Measurements from ENCODE around the gene SIAH3.

SIAH3 gene

DNA sequence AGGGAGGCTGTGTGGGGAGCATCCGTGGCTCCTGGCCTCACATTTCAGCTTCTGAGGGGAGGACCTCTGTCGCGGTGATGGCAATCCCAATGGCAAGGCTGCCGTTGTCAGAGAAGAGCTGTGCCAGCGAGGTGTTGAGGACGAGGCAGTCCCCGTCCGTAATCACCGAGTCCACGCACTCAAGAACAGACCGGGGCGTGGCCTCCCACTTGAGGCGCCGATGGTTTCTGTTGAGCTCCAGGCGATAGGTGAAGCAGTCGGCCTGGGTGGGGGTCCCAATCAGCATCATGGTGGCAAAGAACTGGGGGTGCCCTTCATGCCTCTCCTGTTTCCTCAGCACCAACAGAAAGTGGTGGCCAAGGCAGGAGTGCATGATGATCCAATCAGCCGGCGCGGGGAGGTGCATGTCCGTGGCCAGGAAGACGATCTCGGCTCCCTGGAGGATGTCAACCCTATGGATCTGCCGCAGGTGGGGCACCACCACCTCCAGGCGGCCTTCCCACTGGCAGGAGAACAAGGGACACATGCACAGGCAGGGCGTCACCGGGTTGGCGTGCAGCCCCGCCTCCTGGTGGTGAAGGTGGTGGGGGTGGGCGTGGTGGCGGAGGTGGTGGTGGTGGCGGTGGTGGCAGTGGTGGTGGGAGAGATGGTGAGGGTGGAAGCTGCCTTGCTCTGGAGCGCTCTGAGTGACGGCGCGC is 68.1 kb downstream of the SIAH3 start:
- Histone ChIP-seq H3K9ac (ENCODE audit: low read length) (no peak overlapping the region), H3K27me3 (ENCODE audit: insufficient read depth, low read length) (no peaks in the 10 kb centered on the region), H3K36me3 (ENCODE audit: insufficient read depth, low read length) (no peaks in the 10 kb centered on the region), H2AFZ (ENCODE audit: low read length) (no peak overlapping the region), H3K4me1 (ENCODE audit: insufficient read depth, low read length, severe bottlenecking) (no peaks in the 10 kb centered on the region), H3F3A (ENCODE audit: insufficient read depth, low read length) (no peaks in the 10 kb centered on the region), H3K9me2 (ENCODE audit: low read depth, low read length) (no peaks in the 10 kb centered on the region), H4K20me1 (ENCODE audit: insufficient read depth, low read length) (no peaks in the 10 kb centered on the region), H3K9me3 (ENCODE audit: low read length) (no peaks in the 10 kb centered on the region), H3K79me2 (ENCODE audit: insufficient read depth, low read length) (no peaks in the 10 kb centered on the region), H3K27ac (ENCODE audit: low read depth, low read length, poor library complexity, severe bottlenecking) (no peak overlapping the region), H3K4me3 (ENCODE audit: low read depth, low read length, poor library complexity, severe bottlenecking) (no peak overlapping the region), H3K4me2 (ENCODE audit: low read length) (no peak overlapping the region)
- no peak for TF ChIP-seq EZH2 (IDR thresholded peaks at IDR 0.05; ENCODE audit: borderline replicate concordance, low read length)
- TF ChIP-seq CTCF (IDR thresholded peaks at IDR 0.05; ENCODE audit: low read length) = no peak

DNA sequence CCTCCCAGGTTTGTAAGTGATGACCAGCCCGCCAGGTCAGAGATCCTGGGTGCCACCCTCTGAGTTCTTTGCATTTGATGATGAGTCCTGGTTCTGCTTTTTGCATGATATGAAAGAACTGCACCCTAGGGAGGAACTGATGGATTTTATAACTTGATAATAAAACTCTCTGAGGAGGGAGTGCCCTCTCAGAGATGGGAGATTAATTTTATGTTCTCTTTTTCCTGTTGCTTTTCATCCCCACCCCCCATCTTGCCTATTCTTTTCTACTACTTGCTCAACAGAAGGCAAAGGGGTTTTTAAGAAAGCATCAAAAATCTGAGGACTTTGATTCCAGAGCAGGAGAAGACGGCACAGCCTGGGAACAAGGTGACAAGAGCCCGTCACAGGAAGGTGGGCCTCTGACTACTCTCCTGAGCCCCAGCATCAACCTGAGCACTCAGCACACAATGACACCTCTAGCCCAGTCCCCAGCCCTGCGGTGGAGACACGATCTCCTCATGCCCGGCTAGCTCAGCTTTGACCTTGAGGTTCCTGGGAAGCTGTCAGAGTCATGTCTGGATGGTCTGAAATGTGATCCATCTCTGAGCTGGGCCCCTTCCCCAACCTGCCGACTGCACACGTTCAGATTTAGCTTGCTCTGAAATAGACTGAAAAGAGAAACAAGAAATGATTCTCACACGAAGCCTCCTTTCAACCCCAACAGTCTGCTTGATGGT is 69.1 kb downstream of the SIAH3 start:
- Histone ChIP-seq H3F3A (ENCODE audit: insufficient read depth, low read length) (no peaks in the 10 kb centered on the region), H3K9me2 (ENCODE audit: low read depth, low read length) (no peaks in the 10 kb centered on the region), H3K4me1 (ENCODE audit: insufficient read depth, low read length, severe bottlenecking) (no peaks in the 10 kb centered on the region), H3K27ac (ENCODE audit: low read depth, low read length, poor library complexity, severe bottlenecking) (no peak overlapping the region), H3K36me3 (ENCODE audit: insufficient read depth, low read length) (no peaks in the 10 kb centered on the region), H4K20me1 (ENCODE audit: insufficient read depth, low read length) (no peaks in the 10 kb centered on the region), H3K4me3 (ENCODE audit: low read depth, low read length, poor library complexity, severe bottlenecking) (no peak overlapping the region), H2AFZ (ENCODE audit: low read length) (no peak overlapping the region), H3K79me2 (ENCODE audit: insufficient read depth, low read length) (no peaks in the 10 kb centered on the region), H3K9me3 (ENCODE audit: low read length) (no peaks in the 10 kb centered on the region), H3K9ac (ENCODE audit: low read length) (no peak overlapping the region), H3K27me3 (ENCODE audit: insufficient read depth, low read length) (no peaks in the 10 kb centered on the region), H3K4me2 (ENCODE audit: low read length) (no peak overlapping the region)
- TF ChIP-seq EZH2 (IDR thresholded peaks at IDR 0.05; ENCODE audit: borderline replicate concordance, low read length) (no peak), CTCF (IDR thresholded peaks at IDR 0.05; ENCODE audit: low read length) (no peak)

DNA sequence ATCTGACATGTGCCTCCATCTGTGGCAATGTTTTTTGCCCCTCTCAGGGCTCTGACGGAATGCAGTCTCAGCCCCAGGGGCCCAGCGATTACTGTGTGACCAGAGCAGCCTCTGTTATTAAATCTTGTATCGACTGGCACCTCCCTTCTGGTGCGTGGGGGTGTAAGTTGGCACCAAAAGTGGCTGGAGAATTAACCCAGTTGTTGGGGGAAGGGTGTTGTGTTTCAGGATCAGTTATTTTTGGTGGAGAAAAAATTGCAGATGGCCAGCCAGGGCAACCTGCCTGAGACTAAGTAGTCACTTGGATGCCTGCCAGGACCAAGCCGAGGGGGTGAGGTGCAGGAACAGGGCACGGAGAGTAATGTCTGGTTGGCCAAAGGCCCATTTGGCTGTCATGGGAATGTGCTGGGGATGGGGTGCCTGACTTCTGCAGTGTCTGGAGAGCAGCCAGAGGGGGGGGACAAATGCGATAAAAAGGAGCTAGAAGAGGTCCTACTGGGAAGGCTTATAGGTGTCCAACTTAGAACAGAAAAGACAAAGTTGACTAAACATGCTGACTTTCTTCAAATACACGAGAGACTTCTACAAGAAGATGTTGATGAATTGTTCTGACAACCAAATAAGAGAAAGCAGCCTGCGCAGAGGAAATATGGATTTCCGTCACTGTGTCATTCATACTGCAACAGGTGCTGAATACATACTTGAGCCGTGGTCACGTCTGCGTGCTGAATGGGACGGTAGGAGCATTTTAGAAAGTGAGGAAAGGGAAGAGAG is 69.8 kb downstream of the SIAH3 start:
- TF ChIP-seq CTCF (IDR thresholded peaks at IDR 0.05; ENCODE audit: low read length) = no peak
- TF ChIP-seq EZH2 (IDR thresholded peaks at IDR 0.05; ENCODE audit: borderline replicate concordance, low read length) = no peak
- H3K36me3 ChIP-seq (ENCODE audit: insufficient read depth, low read length) = no peaks in the 10 kb centered on the region
- H3F3A ChIP-seq (ENCODE audit: insufficient read depth, low read length) = no peaks in the 10 kb centered on the region
- H3K9ac ChIP-seq (ENCODE audit: low read length) = no peak overlapping the region
- no peaks in the 10 kb centered on the region for H3K27me3 ChIP-seq (ENCODE audit: insufficient read depth, low read length)
- no peaks in the 10 kb centered on the region for H4K20me1 ChIP-seq (ENCODE audit: insufficient read depth, low read length)
- no peak overlapping the region for H3K4me3 ChIP-seq (ENCODE audit: low read depth, low read length, poor library complexity, severe bottlenecking)
- no peak overlapping the region for H3K4me2 ChIP-seq (ENCODE audit: low read length)
- no peak overlapping the region for H3K27ac ChIP-seq (ENCODE audit: low read depth, low read length, poor library complexity, severe bottlenecking)
- no peaks in the 10 kb centered on the region for H3K79me2 ChIP-seq (ENCODE audit: insufficient read depth, low read length)
- no peaks in the 10 kb centered on the region for H3K4me1 ChIP-seq (ENCODE audit: insufficient read depth, low read length, severe bottlenecking)
- H3K9me3 ChIP-seq (ENCODE audit: low read length) = no peaks in the 10 kb centered on the region
- no peak overlapping the region for H2AFZ ChIP-seq (ENCODE audit: low read length)
- no peaks in the 10 kb centered on the region for H3K9me2 ChIP-seq (ENCODE audit: low read depth, low read length)
